ENCODE results near the gene KRTAP3-2.

The KRTAP3-2 gene

GRCh38 chr17:40981115-40981514 lies 18.6 kb downstream of the KRTAP3-2 start:
- H3K9ac ChIP-seq (ENCODE audit: low read depth, low read length), result no peak overlapping the region
- no peaks in the 10 kb centered on the region for H3K27me3 ChIP-seq (ENCODE audit: control insufficient read depth, insufficient read depth, low read length)
- H3K4me1 ChIP-seq (ENCODE audit: control insufficient read depth, insufficient read depth, low read length), result no peaks in the 10 kb centered on the region
- H3K36me3 ChIP-seq (ENCODE audit: control insufficient read depth, insufficient read depth, low read length), result no peaks in the 10 kb centered on the region
- no peaks in the 10 kb centered on the region for H3K9me3 ChIP-seq (ENCODE audit: control insufficient read depth, insufficient read depth, low read length)
- H3K4me3 ChIP-seq (ENCODE audit: low read depth, low read length), result no peak overlapping the region

GRCh38 chr17:40980596-40980995 lies 19.1 kb downstream of the KRTAP3-2 start:
- no peaks in the 10 kb centered on the region for H3K4me1 ChIP-seq (ENCODE audit: control insufficient read depth, insufficient read depth, low read length)
- H3K36me3 ChIP-seq (ENCODE audit: control insufficient read depth, insufficient read depth, low read length), result no peaks in the 10 kb centered on the region
- H3K27me3 ChIP-seq (ENCODE audit: control insufficient read depth, insufficient read depth, low read length), result no peaks in the 10 kb centered on the region
- no peaks in the 10 kb centered on the region for H3K9me3 ChIP-seq (ENCODE audit: control insufficient read depth, insufficient read depth, low read length)
- no peak overlapping the region for H3K4me3 ChIP-seq (ENCODE audit: low read depth, low read length)
- no peak overlapping the region for H3K9ac ChIP-seq (ENCODE audit: low read depth, low read length)

- Histone ChIP-seq H3K9me3 (ENCODE audit: control insufficient read depth, insufficient read depth, low read length) (no peaks in the 10 kb centered on the region), H3K9ac (ENCODE audit: low read depth, low read length) (no peak overlapping the region)
Measured at GRCh38 chr17:40980117-40980516, 19.6 kb downstream of the KRTAP3-2 start.

GRCh38 chr17:40978575-40979151 lies 21.0 kb downstream of the KRTAP3-2 start:
- no peaks in the 10 kb centered on the region for H3K36me3 ChIP-seq (ENCODE audit: control insufficient read depth, insufficient read depth, low read length)
- H3K4me3 ChIP-seq (ENCODE audit: low read depth, low read length), result no peak overlapping the region
- no peaks in the 10 kb centered on the region for H3K9me3 ChIP-seq (ENCODE audit: control insufficient read depth, insufficient read depth, low read length)
- no peak overlapping the region for H3K9ac ChIP-seq (ENCODE audit: low read depth, low read length)
- no peaks in the 10 kb centered on the region for H3K4me1 ChIP-seq (ENCODE audit: control insufficient read depth, insufficient read depth, low read length)
- no peaks in the 10 kb centered on the region for H3K27me3 ChIP-seq (ENCODE audit: control insufficient read depth, insufficient read depth, low read length)

More at GRCh38 chr17:40980117-40980516, 19.6 kb downstream of the KRTAP3-2 start:
- no peak overlapping the region for H3K4me3 ChIP-seq (ENCODE audit: low read depth, low read length)
- H3K27me3 ChIP-seq (ENCODE audit: control insufficient read depth, insufficient read depth, low read length), result no peaks in the 10 kb centered on the region
- no peaks in the 10 kb centered on the region for H3K4me1 ChIP-seq (ENCODE audit: control insufficient read depth, insufficient read depth, low read length)
- no peaks in the 10 kb centered on the region for H3K36me3 ChIP-seq (ENCODE audit: control insufficient read depth, insufficient read depth, low read length)

GRCh38 chr17:40975516-40975915 lies 24.2 kb downstream of the KRTAP3-2 start:
- Histone ChIP-seq H3K27me3 (ENCODE audit: control insufficient read depth, insufficient read depth, low read length) (no peaks in the 10 kb centered on the region), H3K4me3 (ENCODE audit: low read depth, low read length) (no peak overlapping the region), H3K9ac (ENCODE audit: low read depth, low read length) (no peak overlapping the region), H3K36me3 (ENCODE audit: control insufficient read depth, insufficient read depth, low read length) (no peaks in the 10 kb centered on the region), H3K4me1 (ENCODE audit: control insufficient read depth, insufficient read depth, low read length) (no peaks in the 10 kb centered on the region), H3K9me3 (ENCODE audit: control insufficient read depth, insufficient read depth, low read length) (no peaks in the 10 kb centered on the region)

- Histone ChIP-seq H3K36me3 (ENCODE audit: control insufficient read depth, insufficient read depth, low read length) (no peaks in the 10 kb centered on the region), H3K4me3 (ENCODE audit: low read depth, low read length) (no peak overlapping the region), H3K9me3 (ENCODE audit: control insufficient read depth, insufficient read depth, low read length) (no peaks in the 10 kb centered on the region), H3K9ac (ENCODE audit: low read depth, low read length) (no peak overlapping the region), H3K4me1 (ENCODE audit: control insufficient read depth, insufficient read depth, low read length) (no peaks in the 10 kb centered on the region), H3K27me3 (ENCODE audit: control insufficient read depth, insufficient read depth, low read length) (no peaks in the 10 kb centered on the region)
Measured at GRCh38 chr17:40974366-40974765, 25.3 kb downstream of the KRTAP3-2 start.

- no peaks in the 10 kb centered on the region for H3K36me3 ChIP-seq (ENCODE audit: control insufficient read depth, insufficient read depth, low read length)
- H3K27me3 ChIP-seq (ENCODE audit: control insufficient read depth, insufficient read depth, low read length), result no peaks in the 10 kb centered on the region
- no peaks in the 10 kb centered on the region for H3K4me1 ChIP-seq (ENCODE audit: control insufficient read depth, insufficient read depth, low read length)
- no peak overlapping the region for H3K4me3 ChIP-seq (ENCODE audit: low read depth, low read length)
- no peaks in the 10 kb centered on the region for H3K9me3 ChIP-seq (ENCODE audit: control insufficient read depth, insufficient read depth, low read length)
- H3K9ac ChIP-seq (ENCODE audit: low read depth, low read length), result no peak overlapping the region
Measured at GRCh38 chr17:40967582-40967981, 32.1 kb downstream of the KRTAP3-2 start.

- Histone ChIP-seq H3K9ac (ENCODE audit: low read depth, low read length) (no peak within 1 kb of the TSS), H3K9me3 (ENCODE audit: control insufficient read depth, insufficient read depth, low read length) (no peaks in the 10 kb centered on the region), H3K4me1 (ENCODE audit: control insufficient read depth, insufficient read depth, low read length) (no peaks in the 10 kb centered on the region), H3K4me3 (ENCODE audit: low read depth, low read length) (no peak within 1 kb of the TSS), H3K36me3 (ENCODE audit: control insufficient read depth, insufficient read depth, low read length) (no peaks in the 10 kb centered on the region), H3K27me3 (ENCODE audit: control insufficient read depth, insufficient read depth, low read length) (no peaks in the 10 kb centered on the region)
Measured at GRCh38 chr17:40966848-40967247, 32.9 kb downstream of the KRTAP3-2 start, which contains the start of gene KRT39. KRT39 (minus strand) TSS chr17:40966948; CDS start chr17:40966856, 92 bp downstream.

GRCh38 chr17:40963838-40964237 lies 35.9 kb downstream of the KRTAP3-2 start:
- Histone ChIP-seq H3K9ac (ENCODE audit: low read depth, low read length) (no peak overlapping the region), H3K4me1 (ENCODE audit: control insufficient read depth, insufficient read depth, low read length) (no peaks in the 10 kb centered on the region), H3K27me3 (ENCODE audit: control insufficient read depth, insufficient read depth, low read length) (no peaks in the 10 kb centered on the region), H3K9me3 (ENCODE audit: control insufficient read depth, insufficient read depth, low read length) (no peaks in the 10 kb centered on the region), H3K36me3 (ENCODE audit: control insufficient read depth, insufficient read depth, low read length) (no peaks in the 10 kb centered on the region), H3K4me3 (ENCODE audit: low read depth, low read length) (no peak overlapping the region)

GRCh38 chr17:40962059-40962561 lies 37.6 kb downstream of the KRTAP3-2 start:
- H3K36me3 ChIP-seq (ENCODE audit: control insufficient read depth, insufficient read depth, low read length), result no peaks in the 10 kb centered on the region
- no peak overlapping the region for H3K4me3 ChIP-seq (ENCODE audit: low read depth, low read length)
- peaks cover 10% of the 10 kb centered on the region for H3K4me1 ChIP-seq (ENCODE audit: control insufficient read depth, insufficient read depth, low read length)
- H3K9ac ChIP-seq (ENCODE audit: low read depth, low read length), result no peak overlapping the region
- H3K9me3 ChIP-seq (ENCODE audit: control insufficient read depth, insufficient read depth, low read length), result no peaks in the 10 kb centered on the region
- no peaks in the 10 kb centered on the region for H3K27me3 ChIP-seq (ENCODE audit: control insufficient read depth, insufficient read depth, low read length)

- H3K36me3 ChIP-seq (ENCODE audit: control insufficient read depth, insufficient read depth, low read length), result no peaks in the 10 kb centered on the region
- peaks cover 13% of the 10 kb centered on the region for H3K4me1 ChIP-seq (ENCODE audit: control insufficient read depth, insufficient read depth, low read length)
Measured at GRCh38 chr17:40961591-40961990, 38.1 kb downstream of the KRTAP3-2 start.

GRCh38 chr17:40960144-40960543 lies 39.6 kb downstream of the KRTAP3-2 start:
- Histone ChIP-seq H3K4me3 (ENCODE audit: low read depth, low read length) (no peak overlapping the region), H3K9ac (ENCODE audit: low read depth, low read length) (no peak overlapping the region), H3K9me3 (ENCODE audit: control insufficient read depth, insufficient read depth, low read length) (no peaks in the 10 kb centered on the region), H3K36me3 (ENCODE audit: control insufficient read depth, insufficient read depth, low read length) (no peaks in the 10 kb centered on the region), H3K27me3 (ENCODE audit: control insufficient read depth, insufficient read depth, low read length) (no peaks in the 10 kb centered on the region), H3K4me1 (ENCODE audit: control insufficient read depth, insufficient read depth, low read length) (peaks cover 14% of the 10 kb centered on the region)

More at GRCh38 chr17:40961591-40961990, 38.1 kb downstream of the KRTAP3-2 start:
- no peaks in the 10 kb centered on the region for H3K9me3 ChIP-seq (ENCODE audit: control insufficient read depth, insufficient read depth, low read length)
- no peaks in the 10 kb centered on the region for H3K27me3 ChIP-seq (ENCODE audit: control insufficient read depth, insufficient read depth, low read length)
- H3K9ac ChIP-seq (ENCODE audit: low read depth, low read length), result no peak overlapping the region
- H3K4me3 ChIP-seq (ENCODE audit: low read depth, low read length), result no peak overlapping the region
